Fibroblast of lung (primary cell): Measurements from ENCODE around the gene VPS45.
"Not testable (repeated sequence)": the region's sequence is repeated elsewhere in the genome, so short reads cannot be mapped to it uniquely, and the experiment has no call there.

ENCODE experiments used
- CTCF ChIP-seq, 2 donors: IDR thresholded peaks in 1 of 2; conservative IDR thresholded peaks in 1 of 2; 1 replicate in 1 of 2; 2 replicates in 1 of 2; pipeline ENCODE4 v1.5.1; 2011 to 2012; ENCODE audit warnings: low read length in 2 of 2, control low read depth in 1 of 2, inconsistent platforms in 1 of 2, low read depth in 1 of 2, mild to moderate bottlenecking in 1 of 2
- EZH2 ChIP-seq: IDR thresholded peaks from 2 replicates; pipeline ENCODE4 v1.5.1; 2012; ENCODE audit warnings: low read length, control low read depth, mild to moderate bottlenecking; ENCODE audit errors: missing control alignments

GRCh38 chr1:150051905-150052412, 15.6 kb upstream of the VPS45 start:
- not testable (repeated sequence) for TF ChIP-seq CTCF (conservative IDR thresholded peaks at IDR 0.05 in 1 of 2, IDR thresholded peaks at IDR 0.05 in 1 of 2; ENCODE audit: low read depth in 1 of 2, low read length in 2 of 2); EZH2
